Liver (tissue), 9 donors: ENCODE results near the gene PRKN. TPM values are rescaled to one million over a fixed set of nuclear protein-coding genes. Genes with fewer than 3 reads are reported as not detected.

Experiments used
- DNase-seq: peaks from one replicate; pipeline ENCODE4 v3.0.0-alpha.2; 2017; ENCODE audit warnings: low spot score
- H3K27ac ChIP-seq, 2 donors: one replicate each; pipeline ENCODE4 v1.7.0; 2013; ENCODE audit warnings: inconsistent platforms in 2 of 2, low read length in 2 of 2, control low read depth in 1 of 2, low read depth in 1 of 2, mild to moderate bottlenecking in 1 of 2
- H3K27me3 ChIP-seq, 4 donors: one replicate each; pipeline versions ENCODE4 v1.6.1 to v1.7.0; 2013; ENCODE audit warnings: low read length in 3 of 4, inconsistent platforms in 1 of 4, mild to moderate bottlenecking in 1 of 4, moderate library complexity in 1 of 4; ENCODE audit not compliant: control insufficient read depth in 4 of 4, insufficient read depth in 4 of 4
- H3K36me3 ChIP-seq, 4 donors: one replicate each; pipeline versions ENCODE4 v1.6.1 to v1.7.0; 2013; ENCODE audit warnings: low read length in 3 of 4, mild to moderate bottlenecking in 3 of 4, low read depth in 1 of 4, moderate library complexity in 1 of 4; ENCODE audit not compliant: control insufficient read depth in 4 of 4, insufficient read depth in 3 of 4
- H3K4me1 ChIP-seq, 4 donors: one replicate each; pipeline versions ENCODE4 v1.6.1 to v1.7.0; 2013; ENCODE audit warnings: low read length in 3 of 4, mild to moderate bottlenecking in 3 of 4, moderate library complexity in 1 of 4; ENCODE audit not compliant: control insufficient read depth in 4 of 4, insufficient read depth in 4 of 4
- H3K4me3 ChIP-seq, 3 donors: one replicate each; pipeline versions ENCODE4 v1.6.1 to v1.7.0; 2013; ENCODE audit warnings: low read length in 3 of 3, control low read depth in 1 of 3, low read depth in 1 of 3, mild to moderate bottlenecking in 1 of 3
- H3K9ac ChIP-seq, 2 donors: one replicate each; pipeline ENCODE4 v1.7.0; 2013; ENCODE audit warnings: low read length in 2 of 2, mild to moderate bottlenecking in 2 of 2, moderate library complexity in 2 of 2, control low read depth in 1 of 2, low read depth in 1 of 2
- H3K9me3 ChIP-seq, 4 donors: one replicate each; pipeline versions ENCODE4 v1.6.1 to v1.7.0; 2013; ENCODE audit warnings: low read length in 3 of 4; ENCODE audit not compliant: control insufficient read depth in 4 of 4
- ATF3 ChIP-seq: IDR thresholded peaks from 2 replicates; pipeline ENCODE4 v1.6.1; 2016; ENCODE audit warnings: antibody characterized with exemption
- CTCF ChIP-seq: fragments of 150-350 bp; IDR thresholded peaks from 2 replicates; pipeline ENCODE4 v1.5.1; 2017; ENCODE audit warnings: improper control_type of control experiment, low read depth, low read length; ENCODE audit not compliant: missing input control
- FOXA2 ChIP-seq: IDR thresholded peaks from 2 replicates; pipeline ENCODE4 v1.6.1; 2016; ENCODE audit warnings: antibody characterized with exemption
- GABPA ChIP-seq, 2 donors: IDR thresholded peaks in 1 of 2; conservative IDR thresholded peaks in 1 of 2; 2 replicates each; pipeline ENCODE4 v1.6.1; 2016; ENCODE audit warnings: antibody characterized with exemption in 2 of 2, mild to moderate bottlenecking in 1 of 2, moderate library complexity in 1 of 2
- HNF4A ChIP-seq, 2 donors: conservative IDR thresholded peaks; 2 replicates each; pipeline ENCODE4 v1.6.1; 2016; ENCODE audit warnings: antibody characterized with exemption in 2 of 2, mild to moderate bottlenecking in 2 of 2
- HNF4G ChIP-seq: IDR thresholded peaks from 2 replicates; pipeline ENCODE4 v1.6.1; 2016; ENCODE audit warnings: antibody characterized with exemption
- JUND ChIP-seq, 2 donors: IDR thresholded peaks; 2 replicates each; pipeline ENCODE4 v1.6.1; 2016; ENCODE audit warnings: antibody characterized with exemption in 2 of 2
- MAX ChIP-seq: IDR thresholded peaks from 2 replicates; pipeline ENCODE4 v1.6.1; 2016; ENCODE audit warnings: antibody characterized with exemption
- NR2F2 ChIP-seq: IDR thresholded peaks from 2 replicates; pipeline ENCODE4 v1.6.1; 2016; ENCODE audit warnings: antibody characterized with exemption
- RAD21 ChIP-seq, 2 donors: IDR thresholded peaks; 2 replicates each; pipeline ENCODE4 v1.6.1; 2016; ENCODE audit warnings: antibody characterized with exemption in 2 of 2, mild to moderate bottlenecking in 2 of 2
- REST ChIP-seq: IDR thresholded peaks from 2 replicates; pipeline ENCODE4 v1.6.1; 2016; ENCODE audit warnings: antibody characterized with exemption, mild to moderate bottlenecking
- RXRA ChIP-seq, 2 donors: IDR thresholded peaks; 2 replicates each; pipeline ENCODE4 v1.6.1; 2017 to 2018; ENCODE audit warnings: antibody characterized with exemption in 2 of 2, mild to moderate bottlenecking in 1 of 2
- TAF1 ChIP-seq: conservative IDR thresholded peaks from 2 replicates; pipeline ENCODE4 v1.6.1; 2016; ENCODE audit warnings: antibody characterized with exemption, mild to moderate bottlenecking
- ZBTB33 ChIP-seq: IDR thresholded peaks from 2 replicates; pipeline ENCODE4 v1.6.1; 2016; ENCODE audit warnings: antibody characterized with exemption
- WGBS: extraction: QIAGEN DNeasy Blood & Tissue Kit; methylation state at CpG from one replicate; pipeline ENCODE4 v1.1.7; 2013; 5-methylcytosine and 5-hydroxymethylcytosine counted together
- polyA plus RNA-seq, 2 donors: library from polyadenylated mRNA; stranded (reverse) in 1 of 2; unstranded in 1 of 2; fragments of 200-250 nt in 1 of 2; fragments of >200 nt in 1 of 2; fragmentation: Nextera tagmentation in 1 of 2; extraction: Ambion mirVana in 1 of 2; gene quantifications; one replicate each; pipeline versions ENCODE4 v1.2.1 to v1.2.3, GENCODE V29; 2013 to 2015
- total RNA-seq, 2 donors: library from RNA; depleted of rRNA; stranded (reverse); fragments of >200 nt; gene quantifications; one replicate each; pipeline ENCODE4 v1.2.3, GENCODE V29; 2014
- donor health status: healthy.
- donor health status: healthy.
- donor health status: healthy.
- donor health status: healthy.
- donor health status: healthy.

The PRKN gene
- total and polyA plus RNA-seq, 4 donors = 0.47 to 4.1 (median 3.2) TPM

- TF ChIP-seq NR2F2 = no peak
- no peak for TF ChIP-seq ATF3
- TF ChIP-seq TAF1 = no peak
- TF ChIP-seq GABPA (IDR thresholded peaks at IDR 0.05 in 1 of 2, conservative IDR thresholded peaks at IDR 0.05 in 1 of 2) = no peak
Observed at GRCh38 chr6:162709431-162709830, 18.1 kb downstream of the PRKN start (continued).

GRCh38 chr6:162708971-162709370, 18.6 kb downstream of the PRKN start:
- no peaks in the 10 kb centered on the region for H3K9me3 ChIP-seq
- no peak overlapping the region for H3K27ac ChIP-seq
- no peak for DNase-seq
- no peak overlapping the region for H3K9ac ChIP-seq
- H3K27me3 ChIP-seq = no peaks in the 10 kb centered on the region
- H3K4me1 ChIP-seq = no peaks in the 10 kb centered on the region
- TF ChIP-seq REST (no peak), TAF1 (no peak), MAX (no peak), JUND (IDR thresholded peaks at IDR 0.05) (no peak), RXRA (IDR thresholded peaks at IDR 0.05) (no peak), GABPA (IDR thresholded peaks at IDR 0.05 in 1 of 2, conservative IDR thresholded peaks at IDR 0.05 in 1 of 2) (no peak), ATF3 (no peak), HNF4A (conservative IDR thresholded peaks at IDR 0.05) (no peak), CTCF (no peak), FOXA2 (no peak), RAD21 (IDR thresholded peaks at IDR 0.05) (no peak), ZBTB33 (no peak), HNF4G (no peak)
- no peak overlapping the region for H3K4me3 ChIP-seq
- no peaks in the 10 kb centered on the region for H3K36me3 ChIP-seq
- WGBS = 94% methylated on average over 6 of the region's 6 CpGs
